T-cell (primary cell): ENCODE measurements around the gene NEK8. TPM values are rescaled to one million over a fixed set of nuclear protein-coding genes. Genes with fewer than 3 reads are reported as not detected.

ENCODE experiments used
- ATAC-seq, 4 experiments: fragments of 200-7000 bp in 3 of 4; fragments of 150-1000 bp in 1 of 4; cut with Tn5 transposase; replicated peaks in 1 of 4; 1 replicate in 3 of 4; 2 replicates in 1 of 4; pipeline ENCODE4 v1.10.0; 2021; ENCODE audit warnings: moderate library complexity in 3 of 4, mild to moderate bottlenecking in 2 of 4, moderate number of reproducible peaks in 1 of 4
- CTCF ChIA-PET, 2 donors: fragments of 300-600 bp; sonication (Branson Sonifier 250); formaldehyde crosslinking; loops; one replicate each; lab custom pipeline; 2022; ENCODE audit warnings: antibody characterized with exemption in 2 of 2; lab: Charles Lee
- POLR2A ChIA-PET, 2 donors: fragments of 300-600 bp; sonication (Branson Sonifier 250); formaldehyde crosslinking; loops; one replicate each; lab custom pipeline; 2022; ENCODE audit warnings: antibody characterized with exemption in 2 of 2; lab: Charles Lee
- DNase-seq, 35 experiments: peaks; one replicate each; pipeline versions ENCODE4 v3.0.0 to v3.0.0-alpha.2; 2013 to 2023
- H3K27ac ChIP-seq: one replicate; pipeline ENCODE4 v1.5.1; 2013; ENCODE audit warnings: low read length
- H3K27me3 ChIP-seq, 2 experiments: replicated peaks in 1 of 2; 1 replicate in 1 of 2; 2 replicates in 1 of 2; pipeline versions ENCODE4 v1.6.1 to v1.7.0; 2013; ENCODE audit warnings: low read length in 1 of 2, mixed read lengths in 1 of 2; ENCODE audit not compliant: control insufficient read depth in 2 of 2, insufficient read depth in 2 of 2; ENCODE audit errors: extremely low read depth in 1 of 2
- H3K36me3 ChIP-seq, 2 donors: 1 replicate in 1 of 2; 2 replicates in 1 of 2; pipeline versions ENCODE4 v1.6.1 to v1.7.0; 2013; ENCODE audit warnings: low read length in 1 of 2; ENCODE audit not compliant: control insufficient read depth in 2 of 2, insufficient read depth in 1 of 2; ENCODE audit errors: extremely low read depth in 1 of 2
- H3K4me1 ChIP-seq, 2 experiments: 1 replicate in 1 of 2; 2 replicates in 1 of 2; pipeline versions ENCODE4 v1.6.1 to v1.7.0; 2013; ENCODE audit warnings: low read length in 2 of 2, mixed read lengths in 1 of 2; ENCODE audit not compliant: insufficient read depth in 2 of 2, control insufficient read depth in 1 of 2; ENCODE audit errors: extremely low read depth in 1 of 2
- H3K4me3 ChIP-seq, 2 donors: 1 replicate in 1 of 2; 2 replicates in 1 of 2; pipeline versions ENCODE4 v1.5.1 to v1.7.0; 2013; ENCODE audit warnings: mild to moderate bottlenecking in 2 of 2, low read length in 1 of 2, moderate library complexity in 1 of 2; ENCODE audit not compliant: control insufficient read depth in 1 of 2; ENCODE audit errors: extremely low read depth in 1 of 2
- H3K9me3 ChIP-seq: 2 replicates; pipeline ENCODE4 v1.7.0; 2013
- H3K27ac Mint-ChIP-seq, 2 donors: one replicate each; pipeline ENCODE4 v1.8.0; 2020 to 2021; ENCODE audit warnings: mild to moderate bottlenecking in 2 of 2, mixed read lengths in 2 of 2
- H3K27me3 Mint-ChIP-seq, 2 donors: one replicate each; pipeline ENCODE4 v1.8.0; 2021 to 2022; ENCODE audit warnings: mixed read lengths in 2 of 2
- H3K36me3 Mint-ChIP-seq: one replicate; pipeline ENCODE4 v1.8.0; 2021; ENCODE audit warnings: mixed read lengths
- H3K4me1 Mint-ChIP-seq, 3 donors: one replicate each; pipeline ENCODE4 v1.8.0; 2020 to 2022; ENCODE audit warnings: mixed read lengths in 3 of 3, mild to moderate bottlenecking in 1 of 3
- H3K4me3 Mint-ChIP-seq, 3 donors: one replicate each; pipeline ENCODE4 v1.8.0; 2020 to 2022; ENCODE audit warnings: mild to moderate bottlenecking in 3 of 3, mixed read lengths in 3 of 3, moderate library complexity in 3 of 3
- H3K9me3 Mint-ChIP-seq, 3 donors: one replicate each; pipeline ENCODE4 v1.8.0; 2020 to 2022; ENCODE audit warnings: mixed read lengths in 3 of 3
- WGBS: methylation state at CpG from one replicate; pipeline ENCODE4 v1.1.5; 2013; ENCODE audit warnings: missing lambda C conversion rate; ENCODE audit not compliant: insufficient coverage; 5-methylcytosine and 5-hydroxymethylcytosine counted together
- total RNA-seq, 35 experiments: library from RNA in 6 of 35; stranded (reverse) in 6 of 35; fragments of 120-200 nt in 1 of 35; gene quantifications; one replicate each; pipeline versions ENCODE4 v1.2.1 to v1.2.4 and lab custom pipeline; 2013 to 2026

The NEK8 gene
- 10 to 100 TPM in 3 of 5 donors, 1 to 10 TPM in 2; 7.7 to 13.6 (median 12.7) TPM for total RNA-seq
- 5.8 TPM for total RNA-seq (2013)
- 7.3 to 16.4 (median 11.6) reads per million in 29 experiments for total RNA-seq (lab: John Stamatoyannopoulos, UW)

DNA sequence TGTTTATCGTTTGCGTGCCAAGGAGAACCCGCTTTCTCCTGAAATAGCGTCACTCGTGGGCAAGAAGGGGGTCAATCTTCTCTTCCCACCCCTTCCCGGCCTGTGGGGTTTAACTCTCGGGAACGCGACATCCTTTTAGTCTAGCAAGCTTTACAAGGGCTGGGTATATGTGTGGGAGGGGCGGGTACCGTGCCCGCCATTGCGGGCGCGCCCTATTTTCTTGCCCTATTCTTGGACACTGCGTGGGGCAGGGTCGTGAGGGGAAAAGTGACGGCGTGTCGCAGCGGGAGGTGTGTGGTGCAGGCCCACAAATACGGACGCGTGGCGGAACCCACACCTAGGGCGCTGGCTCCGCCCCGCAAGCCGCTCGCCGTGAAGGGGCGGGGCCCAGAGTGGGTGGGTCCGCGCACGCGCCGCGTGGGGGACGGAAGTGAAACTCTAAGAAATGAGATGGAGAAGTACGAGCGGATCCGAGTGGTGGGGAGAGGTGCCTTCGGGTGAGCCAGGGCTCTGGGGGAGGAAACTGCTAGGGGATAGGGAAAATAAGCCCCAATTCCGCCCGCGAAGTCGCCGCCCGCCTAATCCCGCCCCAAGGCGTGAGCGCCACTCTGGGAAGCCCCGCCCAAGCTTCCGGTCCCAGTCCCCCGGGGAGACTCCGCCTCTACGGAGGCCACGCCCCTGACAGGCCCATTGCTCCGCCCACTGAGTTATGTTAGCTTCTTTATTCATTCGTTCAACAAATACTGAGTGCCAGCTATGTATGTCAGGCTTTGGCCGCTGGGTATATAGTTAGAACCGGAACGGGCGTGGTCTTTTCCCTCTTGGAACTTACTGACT is at the start of gene NEK8:
Gene NEK8 (plus strand): TSS at position 425 of the 837 bp plus-strand sequence. CDS start 26 bp downstream, at position 451.
- Mint-ChIP-seq H3K36me3 (peaks cover 8% of the 10 kb centered on the region), H3K9me3 (no peaks in the 10 kb centered on the region), H3K4me3 (peak within 1 kb of the TSS; percentile 93 to 100 (median 95)), H3K27me3 (no peaks in the 10 kb centered on the region), H3K4me1 (peaks cover 33 to 52% (median 40%) of the 10 kb centered on the region in 3 donors), H3K27ac (peak within 1 kb of the TSS; percentile 96 to 99)
- Histone ChIP-seq H3K4me1 (peaks cover 13 to 43% of the 10 kb centered on the region in 2 experiments), H3K27ac (peak within 1 kb of the TSS; percentile 100), H3K9me3 (no peaks in the 10 kb centered on the region), H3K27me3 (no peaks in the 10 kb centered on the region), H3K4me3 (peak within 1 kb of the TSS; percentile 86 to 87), H3K36me3 (peaks cover 9 to 14% of the 10 kb centered on the region in 2 donors)
- DNase-seq (peak; percentile 89 to 99 (median 95)), ATAC-seq (peak; percentile 71 to 75 (median 72))
- WGBS: under 1% methylated on average over 49 of the region's 64 CpGs
- CTCF ChIA-PET: interaction anchor here (0.5 to 4.2 kb wide), 20 partner anchors 9 to 1453 kb away, joined by 3 to 197 read pairs (median 4); partner anchors contain the start of genes FAM222B (in 1 of the 2), PHF12 (in 1 of the 2), RPL23A (in 1 of the 2) and TRAF4 (in 1 of the 2)
- POLR2A ChIA-PET: interaction anchor here (1.0 to 1.5 kb wide), 5 partner anchors 9 to 22 kb away, joined by 3 to 4 read pairs (median 3); no protein-coding TSS in a partner anchor

DNA sequence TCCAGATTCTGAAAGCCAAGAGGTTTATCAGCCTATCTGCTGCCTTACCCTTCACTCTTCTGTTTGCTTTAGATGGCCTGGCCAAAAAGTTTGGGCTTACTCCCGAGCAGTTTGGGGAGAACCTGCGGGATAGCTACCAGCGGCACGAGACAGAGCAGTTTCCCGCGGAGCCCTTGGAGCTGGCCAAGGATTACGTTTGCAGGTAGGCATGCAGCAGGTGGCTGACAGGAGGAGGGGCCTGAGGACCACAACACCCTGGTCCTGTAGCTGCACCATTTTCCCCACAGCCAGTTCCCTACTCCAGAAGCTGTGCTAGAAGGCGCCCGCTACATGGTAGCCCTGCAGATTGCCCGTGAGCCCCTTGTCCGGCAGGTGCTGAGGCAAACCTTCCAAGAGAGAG is 45.9 kb upstream of the NEK8 start:
- no peaks in the 10 kb centered on the region for H3K9me3 Mint-ChIP-seq
- no peaks in the 10 kb centered on the region for H3K4me1 Mint-ChIP-seq
- H3K4me1 ChIP-seq: no peaks in the 10 kb centered on the region
- H3K27me3 Mint-ChIP-seq: no peaks in the 10 kb centered on the region
- WGBS: 100% methylated on average over 7 of the region's 11 CpGs
- H3K4me3 Mint-ChIP-seq: no peak overlapping the region
- ChIA-PET CTCF (interaction anchor here in 1 of 2 donors (0.6 to 1.1 kb wide), 2 partner anchors 36 to 59 kb away, joined by 3 to 5 read pairs; no protein-coding TSS in a partner anchor), POLR2A (interaction anchor here in 1 of 2 donors (0.7 kb wide), 1 partner anchor 106 kb away, joined by 3 read pairs; the partner anchor contains the start of gene ALDOC)
- no peak overlapping the region for H3K27ac ChIP-seq
- H3K9me3 ChIP-seq: no peaks in the 10 kb centered on the region
- no peak overlapping the region for H3K27ac Mint-ChIP-seq
- DNase-seq: no peak
- H3K4me3 ChIP-seq: no peak overlapping the region
- H3K36me3 ChIP-seq: peaks cover 19 to 88% of the 10 kb centered on the region in 2 donors
- ATAC-seq: no peak
- no peaks in the 10 kb centered on the region for H3K27me3 ChIP-seq
- peaks cover 61% of the 10 kb centered on the region for H3K36me3 Mint-ChIP-seq

DNA sequence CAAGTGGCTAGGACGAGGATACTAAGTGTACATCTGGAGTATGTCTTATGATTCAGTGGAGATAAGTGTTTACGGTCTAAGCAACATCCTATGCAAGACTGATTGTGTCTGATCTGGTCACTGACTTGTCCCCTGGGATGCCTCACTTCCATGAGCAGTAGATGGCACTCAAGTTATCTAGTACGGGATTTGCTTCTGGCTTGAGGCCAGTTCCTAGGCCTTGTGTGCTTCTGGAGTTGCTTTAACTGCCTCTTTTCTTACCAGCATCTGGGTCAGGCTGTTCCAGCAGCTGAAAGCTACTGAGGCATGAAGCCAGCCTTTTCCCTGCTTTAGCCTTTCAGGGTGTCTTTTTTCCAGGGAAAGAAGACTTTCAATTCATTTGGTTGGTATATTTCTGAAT is 43.6 kb upstream of the NEK8 start:
- no peak for ATAC-seq
- Histone ChIP-seq H3K9me3 (no peaks in the 10 kb centered on the region), H3K36me3 (peaks cover 15 to 92% of the 10 kb centered on the region in 2 donors), H3K27me3 (no peaks in the 10 kb centered on the region), H3K4me3 (no peak overlapping the region), H3K4me1 (no peaks in the 10 kb centered on the region), H3K27ac (no peak overlapping the region)
- H3K27ac Mint-ChIP-seq: no peak overlapping the region
- H3K4me1 Mint-ChIP-seq: no peaks in the 10 kb centered on the region
- DNase-seq: no peak
- WGBS: 97% methylated on average over 3 of the region's 3 CpGs
- H3K36me3 Mint-ChIP-seq: peaks cover 68% of the 10 kb centered on the region
- ChIA-PET POLR2A (no interaction called here), CTCF (no interaction called here)
- no peaks in the 10 kb centered on the region for H3K27me3 Mint-ChIP-seq
- H3K4me3 Mint-ChIP-seq: no peak overlapping the region
- H3K9me3 Mint-ChIP-seq: no peaks in the 10 kb centered on the region

DNA sequence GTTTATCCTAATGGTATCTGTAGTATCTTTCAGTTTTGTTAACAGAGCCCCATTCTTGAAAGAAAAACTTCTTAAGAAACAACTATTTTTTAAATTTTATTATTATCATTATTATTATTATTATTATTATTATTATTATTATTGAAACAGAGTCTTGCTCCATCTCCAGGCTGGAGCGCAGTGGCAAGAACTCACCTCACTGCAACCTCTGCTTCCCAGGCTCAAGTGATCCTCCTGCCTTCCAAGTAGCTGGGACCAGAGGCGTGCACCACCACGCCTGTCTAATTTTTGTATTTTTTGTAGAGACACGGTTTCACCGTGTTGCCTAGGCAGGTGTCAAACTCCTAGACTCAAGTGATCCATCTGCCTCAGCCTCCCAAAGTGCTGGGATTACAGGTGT is 43.2 kb upstream of the NEK8 start:
- Histone ChIP-seq H3K27ac (no peak overlapping the region), H3K4me3 (no peak overlapping the region), H3K27me3 (no peaks in the 10 kb centered on the region), H3K9me3 (no peaks in the 10 kb centered on the region), H3K36me3 (peaks cover 15 to 95% of the 10 kb centered on the region in 2 donors), H3K4me1 (no peaks in the 10 kb centered on the region)
- 93% methylated on average over 2 of the region's 5 CpGs for WGBS
- H3K4me3 Mint-ChIP-seq: no peak overlapping the region
- H3K27ac Mint-ChIP-seq: no peak overlapping the region
- peaks cover 71% of the 10 kb centered on the region for H3K36me3 Mint-ChIP-seq
- DNase-seq: no peak
- H3K4me1 Mint-ChIP-seq: no peaks in the 10 kb centered on the region
- ATAC-seq: no peak
- H3K27me3 Mint-ChIP-seq: no peaks in the 10 kb centered on the region
- CTCF ChIA-PET: no interaction called here
- POLR2A ChIA-PET: no interaction called here
- H3K9me3 Mint-ChIP-seq: no peaks in the 10 kb centered on the region

DNA sequence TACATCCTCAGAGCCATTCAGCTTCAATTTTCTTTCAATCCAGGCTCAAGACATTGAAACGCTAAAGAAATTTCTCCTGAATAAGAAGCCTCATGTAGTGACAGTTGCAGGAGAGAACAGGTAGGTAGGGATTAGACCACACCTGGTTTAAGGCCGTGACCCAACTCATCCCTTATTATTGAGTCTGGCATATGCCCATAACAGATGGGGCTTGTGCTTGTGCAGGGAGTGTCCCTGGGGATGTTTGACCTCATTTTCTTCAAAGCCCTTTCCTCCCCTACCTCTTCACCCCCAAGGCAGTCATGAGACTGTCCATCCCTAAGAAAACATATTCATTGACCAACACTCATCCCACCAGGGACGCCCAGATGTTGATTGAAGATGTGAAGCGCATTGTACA is 42.3 kb upstream of the NEK8 start:
- CTCF ChIA-PET: no interaction called here
- H3K27ac ChIP-seq: no peak overlapping the region
- ATAC-seq: no peak
- no peaks in the 10 kb centered on the region for H3K27me3 Mint-ChIP-seq
- H3K27ac Mint-ChIP-seq: no peak overlapping the region
- H3K9me3 Mint-ChIP-seq: no peaks in the 10 kb centered on the region
- H3K36me3 ChIP-seq: peaks cover 15 to 94% of the 10 kb centered on the region in 2 donors
- no peak overlapping the region for H3K4me3 Mint-ChIP-seq
- POLR2A ChIA-PET: no interaction called here
- no peaks in the 10 kb centered on the region for H3K4me1 Mint-ChIP-seq
- no peaks in the 10 kb centered on the region for H3K27me3 ChIP-seq
- WGBS: 100% methylated on average over 1 of the region's 4 CpGs
- H3K4me1 ChIP-seq: no peaks in the 10 kb centered on the region
- peaks cover 72% of the 10 kb centered on the region for H3K36me3 Mint-ChIP-seq
- DNase-seq: no peak
- H3K4me3 ChIP-seq: no peak overlapping the region
- H3K9me3 ChIP-seq: no peaks in the 10 kb centered on the region

DNA sequence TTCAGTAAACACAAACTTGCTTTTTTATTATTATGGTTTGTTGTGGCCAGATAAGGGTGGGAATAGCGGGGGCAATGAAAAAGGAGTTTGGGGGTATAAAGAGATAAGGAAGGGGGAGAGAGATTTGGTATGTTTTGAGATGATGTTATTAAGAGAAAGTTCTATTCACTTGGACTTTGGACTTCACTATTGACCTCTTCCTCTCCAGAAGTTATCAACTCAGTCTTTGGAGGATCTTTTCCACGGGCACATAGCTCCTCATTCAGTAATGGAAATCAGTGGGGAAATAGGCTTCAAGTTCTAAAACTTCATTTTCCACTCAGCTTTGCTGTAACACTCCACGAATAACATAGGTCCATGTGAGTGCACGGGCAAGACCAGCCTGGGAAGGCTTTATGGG is 40.1 kb upstream of the NEK8 start:
- no peak overlapping the region for H3K4me3 ChIP-seq
- Mint-ChIP-seq H3K36me3 (peaks cover 53% of the 10 kb centered on the region), H3K9me3 (no peaks in the 10 kb centered on the region), H3K4me1 (no peaks in the 10 kb centered on the region), H3K27me3 (no peaks in the 10 kb centered on the region), H3K27ac (no peak overlapping the region), H3K4me3 (no peak overlapping the region)
- H3K27me3 ChIP-seq: no peaks in the 10 kb centered on the region
- H3K36me3 ChIP-seq: peaks cover 9 to 79% of the 10 kb centered on the region in 2 donors
- ATAC-seq: no peak
- DNase-seq: no peak
- POLR2A ChIA-PET: interaction anchor here (0.6 to 0.7 kb wide), 2 partner anchors 13 to 218 kb away, joined by 4 to 22 read pairs; no protein-coding TSS in a partner anchor
- H3K4me1 ChIP-seq: no peaks in the 10 kb centered on the region
- no peaks in the 10 kb centered on the region for H3K9me3 ChIP-seq
- no CpG with 5 or more reads among the region's 4 CpGs for whole genome bisulfite sequencing
- H3K27ac ChIP-seq: no peak overlapping the region
- CTCF ChIA-PET: no interaction called here
